HS-5 (cell line): ENCODE measurements around the gene CGNL1.
A peak's percentile ranks its signal among the peaks of the same experiment; 100 is the strongest.

ENCODE experiments used
- DNase-seq: peaks from one replicate; pipeline ENCODE4 v3.0.0-alpha.2; 2012; ENCODE audit warnings: low read depth

The CGNL1 gene

GRCh38 chr15:57375827-57376695 is at the start of gene CGNL1:
CGNL1 (plus strand) TSS chr15:57376505; CDS start chr15:57438000, 61,495 bp downstream.
- no peak for DNase-seq

GRCh38 chr15:57327985-57328471 is 48.3 kb upstream of the CGNL1 start:
- peak; percentile 82 for DNase-seq

- no peak for DNase-seq
Observed at GRCh38 chr15:57328479-57328878, 47.8 kb upstream of the CGNL1 start.

- no peak for DNase-seq
Observed at GRCh38 chr15:57328897-57329296, 47.4 kb upstream of the CGNL1 start.

GRCh38 chr15:57329582-57330367 is 46.5 kb upstream of the CGNL1 start:
- DNase-seq = no peak

GRCh38 chr15:57330619-57331340 is 45.5 kb upstream of the CGNL1 start:
- no peak for DNase-seq

- no peak for DNase-seq
Observed at GRCh38 chr15:57332326-57332725, 44.0 kb upstream of the CGNL1 start.

GRCh38 chr15:57333487-57333886 is 42.8 kb upstream of the CGNL1 start:
- DNase-seq = no peak

- no peak for DNase-seq
Observed at GRCh38 chr15:57334257-57334656, 42.0 kb upstream of the CGNL1 start.

GRCh38 chr15:57335293-57335715 is 41.0 kb upstream of the CGNL1 start:
- no peak for DNase-seq

- no peak for DNase-seq
Observed at GRCh38 chr15:57335719-57336118, 40.6 kb upstream of the CGNL1 start.

- no peak for DNase-seq
Observed at GRCh38 chr15:57337868-57338411, 38.4 kb upstream of the CGNL1 start.

GRCh38 chr15:57339321-57339720 is 37.0 kb upstream of the CGNL1 start:
- DNase-seq = no peak

GRCh38 chr15:57340682-57341259 is 35.5 kb upstream of the CGNL1 start:
- DNase-seq = no peak

GRCh38 chr15:57343048-57343447 is 33.3 kb upstream of the CGNL1 start:
- DNase-seq = no peak

- no peak for DNase-seq
Observed at GRCh38 chr15:57343498-57343897, 32.8 kb upstream of the CGNL1 start.

GRCh38 chr15:57344282-57344681 is 32.0 kb upstream of the CGNL1 start:
- DNase-seq = no peak

- DNase-seq = no peak
Observed at GRCh38 chr15:57345584-57345983, 30.7 kb upstream of the CGNL1 start.

GRCh38 chr15:57348081-57348480 is 28.2 kb upstream of the CGNL1 start:
- no peak for DNase-seq

GRCh38 chr15:57352535-57353316 is 23.6 kb upstream of the CGNL1 start:
- no peak for DNase-seq

GRCh38 chr15:57353317-57353804 is 22.9 kb upstream of the CGNL1 start:
- no peak for DNase-seq
